GM21515 (cell line): ENCODE measurements around the gene SNAI1.
"Not testable (repeated sequence)": the region's sequence is repeated elsewhere in the genome, so short reads cannot be mapped to it uniquely, and the experiment has no call there.

Source experiments
- ATAC-seq: cut with Tn5 transposase; IDR thresholded peaks from one replicate; pipeline ENCODE4 v1.9.1; 2021; ENCODE audit not compliant: unreplicated experiment

SNAI1 gene

GRCh38 chr20:49982346-49983122 lies at the start of gene SNAI1:
Gene SNAI1 (plus strand): TSS chr20:49982980. CDS start chr20:49983060, 80 bp downstream.
- ATAC-seq, result peak; percentile 78

- peak; percentile 6 for ATAC-seq
Measured at GRCh38 chr20:49935746-49936152, 47.0 kb upstream of the SNAI1 start.

- peak; percentile 60 for ATAC-seq
Measured at GRCh38 chr20:49936153-49937026, 46.4 kb upstream of the SNAI1 start, which contains the start of gene RNF114. Gene RNF114 (plus strand): TSS chr20:49936397. CDS start chr20:49936413, 16 bp downstream.

- no peak for ATAC-seq
Measured at GRCh38 chr20:49937027-49937929, 45.5 kb upstream of the SNAI1 start.

GRCh38 chr20:49938173-49939163 lies 44.3 kb upstream of the SNAI1 start:
- no peak for ATAC-seq

- ATAC-seq, result no peak
Measured at GRCh38 chr20:49941456-49941855, 41.3 kb upstream of the SNAI1 start.

GRCh38 chr20:49942303-49942702 lies 40.5 kb upstream of the SNAI1 start:
- no peak for ATAC-seq

GRCh38 chr20:49942942-49943341 lies 39.8 kb upstream of the SNAI1 start:
- ATAC-seq, result no peak

- no peak for ATAC-seq
Measured at GRCh38 chr20:49945306-49945700, 37.5 kb upstream of the SNAI1 start.

GRCh38 chr20:49945701-49946477 lies 36.9 kb upstream of the SNAI1 start:
- ATAC-seq, result no peak

GRCh38 chr20:49948178-49948577 lies 34.6 kb upstream of the SNAI1 start:
- ATAC-seq, result no peak

- ATAC-seq, result no peak
Measured at GRCh38 chr20:49948809-49949507, 33.8 kb upstream of the SNAI1 start.

- no peak for ATAC-seq
Measured at GRCh38 chr20:49951151-49951550, 31.6 kb upstream of the SNAI1 start.

GRCh38 chr20:49955167-49955566 lies 27.6 kb upstream of the SNAI1 start:
- ATAC-seq, result no peak

GRCh38 chr20:49955830-49956396 lies 26.9 kb upstream of the SNAI1 start:
- ATAC-seq, result not testable (repeated sequence)

- ATAC-seq, result no peak
Measured at GRCh38 chr20:49956689-49957088, 26.1 kb upstream of the SNAI1 start.

- not testable (repeated sequence) for ATAC-seq
Measured at GRCh38 chr20:49957089-49957938, 25.5 kb upstream of the SNAI1 start.
